H1 (cell line): ENCODE measurements around the gene SYTL5. TPM values are rescaled to one million over a fixed set of nuclear protein-coding genes. Genes with fewer than 3 reads are reported as not detected.

Source experiments
- CTCF ChIP-seq, 3 experiments: IDR thresholded peaks; 1 replicate in 2 of 3; 2 replicates in 1 of 3; pipeline versions ENCODE4 v1.5.1 to v1.6.1; 2011; ENCODE audit warnings: low read length in 3 of 3, mild to moderate bottlenecking in 3 of 3, inconsistent platforms in 2 of 3, low read depth in 1 of 3, moderate library complexity in 1 of 3; ENCODE audit not compliant: insufficient read depth in 1 of 3; ENCODE audit errors: control extremely low read depth in 1 of 3
- RNF2 ChIP-seq: fragments of 200-900, 300-1000 bp; sonication (generic); IDR thresholded peaks from 2 replicates; pipeline ENCODE4 v1.7.1; 2016; ENCODE audit warnings: borderline replicate concordance, low read depth, mild to moderate bottlenecking, antibody characterized with exemption, low read length; ENCODE audit not compliant: poor library complexity, severe bottlenecking; ENCODE audit errors: missing control alignments
- polyA plus RNA-seq, 7 experiments: library from polyadenylated mRNA; depleted of rRNA in 3 of 7; stranded (reverse) in 5 of 7; unstranded in 2 of 7; fragments of >200 nt in 5 of 7; fragments of 200-250 nt in 2 of 7; gene quantifications; 1 replicate in 5 of 7; 2 replicates in 1 of 7; 4 replicates in 1 of 7; pipeline versions ENCODE4 v1.2.1 to v1.2.3, GENCODE V29; 2011 to 2013; ENCODE audit warnings: missing spikeins in 2 of 7, mixed read lengths in 2 of 7
- total RNA-seq: library from RNA; stranded (reverse); fragmentation: NEBNext Ultra II Directional; extraction: Animal tissue kit (Norgen Biotek cat#: 25700); gene quantifications from 2 replicates; pipeline ENCODE4 v1.2.1, GENCODE V29; 2021
- TF ChIP-seq, protein P1 (sequence below): fragments of 300-600 bp; sonication (generic); IDR thresholded peaks from 2 replicates; pipeline ENCODE4 v1.7.1; 2012; ENCODE audit warnings: low read length, moderate library complexity, mild to moderate bottlenecking, inconsistent platforms; ENCODE audit not compliant: insufficient replicate concordance

Gene SYTL5
- total and polyA plus RNA-seq, 2 of the 8 experiments (the other 6 are each of a cell fraction or from before 2014, with no cell fraction given): 0.15 to 0.52 TPM

DNA sequence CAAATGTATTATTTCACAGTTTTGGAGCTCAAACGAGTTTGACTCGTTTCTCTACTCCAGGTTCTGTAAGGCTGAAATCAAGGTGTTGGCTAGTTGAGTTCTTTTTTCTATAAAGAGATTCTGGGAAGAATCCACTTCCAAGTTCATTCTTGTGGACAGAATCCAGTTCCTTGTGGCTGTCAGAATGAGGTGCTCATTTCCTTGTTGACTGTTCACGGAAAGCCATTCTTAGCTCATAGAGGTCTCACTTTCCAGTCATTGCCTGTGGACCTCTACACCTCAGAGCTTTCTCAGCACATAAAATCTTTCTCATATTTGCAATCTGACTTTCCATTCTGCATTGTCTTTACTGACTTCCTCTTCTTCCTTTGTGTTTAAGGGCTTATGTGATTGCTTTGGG is 62.9 kb downstream of the SYTL5 start (continued):
- TF ChIP-seq CTCF (IDR thresholded peaks at IDR 0.05; ENCODE audit: control extremely low read depth in 1 of 3, insufficient read depth in 1 of 3, low read depth in 1 of 3, low read length in 3 of 3) (no peak), RNF2 (no peak)
- TF ChIP-seq, protein P1, sequence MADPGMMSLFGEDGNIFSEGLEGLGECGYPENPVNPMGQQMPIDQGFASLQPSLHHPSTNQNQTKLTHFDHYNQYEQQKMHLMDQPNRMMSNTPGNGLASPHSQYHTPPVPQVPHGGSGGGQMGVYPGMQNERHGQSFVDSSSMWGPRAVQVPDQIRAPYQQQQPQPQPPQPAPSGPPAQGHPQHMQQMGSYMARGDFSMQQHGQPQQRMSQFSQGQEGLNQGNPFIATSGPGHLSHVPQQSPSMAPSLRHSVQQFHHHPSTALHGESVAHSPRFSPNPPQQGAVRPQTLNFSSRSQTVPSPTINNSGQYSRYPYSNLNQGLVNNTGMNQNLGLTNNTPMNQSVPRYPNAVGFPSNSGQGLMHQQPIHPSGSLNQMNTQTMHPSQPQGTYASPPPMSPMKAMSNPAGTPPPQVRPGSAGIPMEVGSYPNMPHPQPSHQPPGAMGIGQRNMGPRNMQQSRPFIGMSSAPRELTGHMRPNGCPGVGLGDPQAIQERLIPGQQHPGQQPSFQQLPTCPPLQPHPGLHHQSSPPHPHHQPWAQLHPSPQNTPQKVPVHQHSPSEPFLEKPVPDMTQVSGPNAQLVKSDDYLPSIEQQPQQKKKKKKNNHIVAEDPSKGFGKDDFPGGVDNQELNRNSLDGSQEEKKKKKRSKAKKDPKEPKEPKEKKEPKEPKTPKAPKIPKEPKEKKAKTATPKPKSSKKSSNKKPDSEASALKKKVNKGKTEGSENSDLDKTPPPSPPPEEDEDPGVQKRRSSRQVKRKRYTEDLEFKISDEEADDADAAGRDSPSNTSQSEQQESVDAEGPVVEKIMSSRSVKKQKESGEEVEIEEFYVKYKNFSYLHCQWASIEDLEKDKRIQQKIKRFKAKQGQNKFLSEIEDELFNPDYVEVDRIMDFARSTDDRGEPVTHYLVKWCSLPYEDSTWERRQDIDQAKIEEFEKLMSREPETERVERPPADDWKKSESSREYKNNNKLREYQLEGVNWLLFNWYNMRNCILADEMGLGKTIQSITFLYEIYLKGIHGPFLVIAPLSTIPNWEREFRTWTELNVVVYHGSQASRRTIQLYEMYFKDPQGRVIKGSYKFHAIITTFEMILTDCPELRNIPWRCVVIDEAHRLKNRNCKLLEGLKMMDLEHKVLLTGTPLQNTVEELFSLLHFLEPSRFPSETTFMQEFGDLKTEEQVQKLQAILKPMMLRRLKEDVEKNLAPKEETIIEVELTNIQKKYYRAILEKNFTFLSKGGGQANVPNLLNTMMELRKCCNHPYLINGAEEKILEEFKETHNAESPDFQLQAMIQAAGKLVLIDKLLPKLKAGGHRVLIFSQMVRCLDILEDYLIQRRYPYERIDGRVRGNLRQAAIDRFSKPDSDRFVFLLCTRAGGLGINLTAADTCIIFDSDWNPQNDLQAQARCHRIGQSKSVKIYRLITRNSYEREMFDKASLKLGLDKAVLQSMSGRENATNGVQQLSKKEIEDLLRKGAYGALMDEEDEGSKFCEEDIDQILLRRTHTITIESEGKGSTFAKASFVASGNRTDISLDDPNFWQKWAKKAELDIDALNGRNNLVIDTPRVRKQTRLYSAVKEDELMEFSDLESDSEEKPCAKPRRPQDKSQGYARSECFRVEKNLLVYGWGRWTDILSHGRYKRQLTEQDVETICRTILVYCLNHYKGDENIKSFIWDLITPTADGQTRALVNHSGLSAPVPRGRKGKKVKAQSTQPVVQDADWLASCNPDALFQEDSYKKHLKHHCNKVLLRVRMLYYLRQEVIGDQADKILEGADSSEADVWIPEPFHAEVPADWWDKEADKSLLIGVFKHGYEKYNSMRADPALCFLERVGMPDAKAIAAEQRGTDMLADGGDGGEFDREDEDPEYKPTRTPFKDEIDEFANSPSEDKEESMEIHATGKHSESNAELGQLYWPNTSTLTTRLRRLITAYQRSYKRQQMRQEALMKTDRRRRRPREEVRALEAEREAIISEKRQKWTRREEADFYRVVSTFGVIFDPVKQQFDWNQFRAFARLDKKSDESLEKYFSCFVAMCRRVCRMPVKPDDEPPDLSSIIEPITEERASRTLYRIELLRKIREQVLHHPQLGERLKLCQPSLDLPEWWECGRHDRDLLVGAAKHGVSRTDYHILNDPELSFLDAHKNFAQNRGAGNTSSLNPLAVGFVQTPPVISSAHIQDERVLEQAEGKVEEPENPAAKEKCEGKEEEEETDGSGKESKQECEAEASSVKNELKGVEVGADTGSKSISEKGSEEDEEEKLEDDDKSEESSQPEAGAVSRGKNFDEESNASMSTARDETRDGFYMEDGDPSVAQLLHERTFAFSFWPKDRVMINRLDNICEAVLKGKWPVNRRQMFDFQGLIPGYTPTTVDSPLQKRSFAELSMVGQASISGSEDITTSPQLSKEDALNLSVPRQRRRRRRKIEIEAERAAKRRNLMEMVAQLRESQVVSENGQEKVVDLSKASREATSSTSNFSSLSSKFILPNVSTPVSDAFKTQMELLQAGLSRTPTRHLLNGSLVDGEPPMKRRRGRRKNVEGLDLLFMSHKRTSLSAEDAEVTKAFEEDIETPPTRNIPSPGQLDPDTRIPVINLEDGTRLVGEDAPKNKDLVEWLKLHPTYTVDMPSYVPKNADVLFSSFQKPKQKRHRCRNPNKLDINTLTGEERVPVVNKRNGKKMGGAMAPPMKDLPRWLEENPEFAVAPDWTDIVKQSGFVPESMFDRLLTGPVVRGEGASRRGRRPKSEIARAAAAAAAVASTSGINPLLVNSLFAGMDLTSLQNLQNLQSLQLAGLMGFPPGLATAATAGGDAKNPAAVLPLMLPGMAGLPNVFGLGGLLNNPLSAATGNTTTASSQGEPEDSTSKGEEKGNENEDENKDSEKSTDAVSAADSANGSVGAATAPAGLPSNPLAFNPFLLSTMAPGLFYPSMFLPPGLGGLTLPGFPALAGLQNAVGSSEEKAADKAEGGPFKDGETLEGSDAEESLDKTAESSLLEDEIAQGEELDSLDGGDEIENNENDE: no peak
